ENCODE measurements around the gene RAI14. TPM values are rescaled to one million over a fixed set of nuclear protein-coding genes. Genes with fewer than 3 reads are reported as not detected.
"Not testable (repeated sequence)": the region's sequence is repeated elsewhere in the genome, so short reads cannot be mapped to it uniquely, and the experiment has no call there.

The RAI14 gene
- polyA plus RNA-seq, 4 donors: 81.2 to 145 (median 102) TPM

DNA sequence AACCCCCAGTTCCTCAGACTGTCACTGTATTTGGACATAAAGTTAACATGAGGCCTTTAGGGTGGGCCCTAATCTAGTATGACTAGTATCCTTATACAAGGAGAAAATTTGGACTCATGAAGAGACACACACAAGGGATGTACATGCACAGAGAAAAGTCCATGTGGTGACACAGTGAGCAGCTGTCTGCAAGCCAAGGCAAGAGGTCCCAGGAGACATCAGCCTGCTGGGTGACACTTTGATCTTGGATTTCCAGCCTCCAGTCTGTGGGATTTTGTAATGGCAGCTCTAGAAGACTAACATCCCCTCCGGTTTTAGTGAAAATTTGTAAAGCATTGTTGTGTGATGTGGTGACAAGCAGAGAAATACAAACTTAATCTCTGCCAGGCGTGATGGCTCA lies 66.1 kb downstream of the RAI14 start:
- DNase-seq (ENCODE audit: low read depth in 4 of 4, low spot score in 3 of 4): no peak

DNA sequence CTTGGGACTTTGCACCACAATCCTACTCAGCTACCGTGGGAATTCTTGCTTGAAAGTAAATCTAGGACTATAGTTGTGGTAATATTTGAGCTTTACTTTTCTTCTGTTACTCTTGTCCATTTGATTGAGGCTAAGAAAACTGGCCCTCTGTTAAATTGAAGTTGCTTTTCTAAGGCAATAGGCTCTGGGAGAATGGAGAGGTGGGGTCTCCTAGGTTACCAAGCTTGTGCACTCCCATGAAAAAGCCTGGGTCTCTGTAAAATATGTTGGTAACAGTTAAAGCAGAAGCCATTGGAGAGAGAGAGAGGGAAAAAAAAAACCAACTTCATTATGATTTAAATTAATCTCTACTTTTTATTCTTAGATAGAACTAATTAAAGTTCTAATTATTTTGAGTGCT lies 68.6 kb downstream of the RAI14 start:
- no peak for DNase-seq (ENCODE audit: low read depth in 4 of 4, low spot score in 3 of 4)

DNA sequence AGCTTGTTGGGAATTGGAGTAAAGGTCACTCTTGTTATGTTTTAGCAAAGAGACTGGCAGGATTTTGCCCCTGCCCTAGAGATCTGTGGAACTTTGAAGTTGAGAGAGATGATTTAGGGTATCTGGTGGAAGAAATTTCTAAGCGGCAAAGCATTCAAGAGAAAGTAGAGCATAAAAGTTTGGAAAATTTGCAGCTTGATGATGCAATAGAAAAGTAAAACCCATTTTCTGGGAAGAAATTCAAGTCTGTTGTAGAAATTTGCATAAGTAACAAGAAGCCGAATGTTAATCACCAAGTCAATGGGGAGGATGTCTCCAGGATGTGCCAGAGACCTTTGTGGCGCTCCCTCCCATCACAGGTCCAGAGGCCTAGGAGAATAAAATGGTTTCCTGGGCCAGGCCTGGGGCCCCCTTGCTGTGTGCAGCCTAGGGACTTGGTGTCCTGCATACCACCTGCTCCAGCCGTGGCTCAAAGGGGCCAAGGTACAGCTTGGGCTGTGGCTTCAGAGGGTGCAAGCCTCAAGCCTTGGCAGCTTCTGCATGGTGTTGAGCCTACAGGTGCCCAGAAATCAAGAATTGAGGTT lies 71.1 kb downstream of the RAI14 start:
- DNase-seq (ENCODE audit: low read depth in 4 of 4, low spot score in 3 of 4): not testable (repeated sequence)

DNA sequence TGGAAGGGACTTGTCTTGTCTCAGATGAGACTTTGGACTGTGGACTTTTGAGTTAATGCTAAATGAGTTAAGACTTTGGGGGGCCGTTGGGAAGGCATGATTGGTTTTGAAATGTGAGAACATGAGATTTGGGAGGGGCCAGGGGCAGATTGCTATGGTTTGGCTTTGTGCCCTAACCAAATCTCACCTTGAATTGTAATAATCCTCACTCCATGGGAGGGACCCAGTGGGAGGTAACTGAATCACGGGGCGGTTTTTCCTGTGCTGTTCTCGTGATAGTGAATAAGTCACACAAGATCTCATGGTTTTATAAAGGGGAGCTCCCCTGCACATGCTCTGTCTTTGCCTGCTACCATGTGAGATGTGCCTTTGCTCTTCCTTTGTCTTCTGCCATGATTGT lies 72.1 kb downstream of the RAI14 start:
- no peak for DNase-seq (ENCODE audit: low read depth in 4 of 4, low spot score in 3 of 4)

DNA sequence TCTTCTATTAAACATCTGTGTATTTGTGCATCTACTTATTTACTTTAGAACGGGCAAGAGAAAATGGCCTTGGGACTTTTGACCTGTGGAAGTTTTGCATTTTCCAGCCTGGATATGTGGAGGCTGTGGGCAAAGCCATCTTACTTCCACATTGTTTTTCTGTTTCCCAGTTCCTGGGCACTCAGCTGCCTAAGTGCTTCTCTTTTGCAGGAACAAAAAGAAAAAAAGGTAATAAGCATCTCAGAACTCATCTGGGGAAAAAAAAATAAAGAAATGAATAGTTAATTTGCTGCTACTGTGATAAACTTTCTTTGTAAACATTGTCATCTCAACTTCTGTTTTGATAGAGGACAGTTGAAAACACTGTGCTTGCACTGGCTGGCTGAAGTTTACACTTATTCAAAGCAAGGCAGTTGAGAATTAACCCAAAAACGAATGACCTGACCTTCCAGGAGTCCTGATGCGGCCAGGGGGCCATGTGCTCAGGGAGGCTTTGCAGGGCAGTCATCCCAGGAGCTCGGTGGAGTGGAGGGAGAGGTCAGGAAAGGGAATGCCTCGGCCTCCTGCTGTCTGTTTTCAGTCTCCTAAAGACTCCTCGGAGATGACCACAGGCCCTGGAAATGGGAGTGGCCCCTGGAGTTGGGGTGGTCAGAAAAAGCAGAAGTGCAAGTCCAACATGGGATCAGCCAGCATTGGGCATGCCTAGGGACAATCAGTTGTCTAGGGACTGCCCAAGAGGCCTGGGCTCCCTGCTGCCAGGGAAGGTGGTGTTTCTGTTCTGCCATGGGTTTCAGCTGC lies 75.5 kb downstream of the RAI14 start:
- DNase-seq (ENCODE audit: low read depth in 4 of 4, low spot score in 3 of 4): no peak

DNA sequence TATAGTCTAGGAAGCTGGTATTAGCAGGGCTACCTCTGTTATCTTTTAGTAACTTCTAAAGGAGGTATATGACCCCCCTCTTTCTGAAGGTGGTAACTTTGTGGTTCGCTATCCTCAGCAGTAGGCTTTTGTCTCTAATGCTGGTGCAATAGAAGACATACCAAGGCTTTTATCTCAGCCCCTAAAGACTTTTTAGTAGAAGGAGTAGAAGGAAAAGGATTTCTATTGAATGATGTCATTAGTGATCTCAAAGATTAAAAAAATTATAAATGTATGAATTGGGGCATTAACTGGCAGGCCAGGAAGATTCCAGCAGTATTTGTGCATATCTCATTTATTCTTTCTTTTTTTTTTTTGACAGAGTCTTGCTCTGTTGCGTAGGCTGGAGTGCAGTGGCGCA lies 78.2 kb downstream of the RAI14 start:
- no peak for DNase-seq (ENCODE audit: low read depth in 4 of 4, low spot score in 3 of 4)

DNA sequence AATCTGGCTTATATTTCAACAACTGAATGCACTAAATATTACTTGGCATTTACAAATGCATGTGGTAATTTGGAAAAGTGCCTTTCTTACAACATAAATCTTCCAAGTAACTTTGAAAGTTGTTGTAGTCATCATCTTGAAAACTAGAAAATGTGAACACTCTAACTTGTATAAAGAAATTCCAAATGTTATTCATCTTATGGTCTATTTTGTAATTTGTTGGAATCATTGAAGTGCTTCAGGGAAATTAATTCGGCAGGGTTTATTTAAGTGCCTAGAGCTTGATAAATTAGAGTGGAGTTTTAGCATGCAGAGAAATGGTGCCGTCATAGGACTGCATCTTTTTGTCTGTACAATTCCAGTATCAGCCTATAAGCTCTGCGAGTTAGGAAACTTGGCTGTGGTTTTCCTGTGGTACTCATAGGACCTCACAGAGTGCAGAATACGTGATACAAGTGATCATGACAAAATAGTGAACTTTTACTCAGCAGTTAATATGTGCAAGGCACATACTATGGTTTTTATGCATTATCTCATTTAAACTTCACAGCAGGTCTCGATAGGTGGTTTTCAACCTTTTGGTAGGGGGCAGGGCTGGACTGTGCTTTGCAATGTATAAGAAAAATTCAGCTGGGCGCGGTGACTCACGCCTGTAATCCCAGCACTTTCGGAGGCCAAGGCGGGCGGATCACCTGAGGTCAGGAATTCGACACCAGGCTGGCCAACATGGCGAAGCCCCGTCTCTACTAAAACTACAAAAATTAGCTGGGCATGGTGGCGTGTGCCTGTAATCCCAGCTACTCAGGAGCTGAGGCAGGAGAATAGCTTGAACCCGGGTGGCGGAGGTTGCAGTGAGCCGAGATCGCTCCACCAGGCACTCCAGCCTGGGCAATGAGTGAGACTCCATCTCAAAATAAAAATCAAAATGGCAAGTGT lies 79.6 kb downstream of the RAI14 start:
- DNase-seq (ENCODE audit: low read depth in 4 of 4, low spot score in 3 of 4): no peak

DNA sequence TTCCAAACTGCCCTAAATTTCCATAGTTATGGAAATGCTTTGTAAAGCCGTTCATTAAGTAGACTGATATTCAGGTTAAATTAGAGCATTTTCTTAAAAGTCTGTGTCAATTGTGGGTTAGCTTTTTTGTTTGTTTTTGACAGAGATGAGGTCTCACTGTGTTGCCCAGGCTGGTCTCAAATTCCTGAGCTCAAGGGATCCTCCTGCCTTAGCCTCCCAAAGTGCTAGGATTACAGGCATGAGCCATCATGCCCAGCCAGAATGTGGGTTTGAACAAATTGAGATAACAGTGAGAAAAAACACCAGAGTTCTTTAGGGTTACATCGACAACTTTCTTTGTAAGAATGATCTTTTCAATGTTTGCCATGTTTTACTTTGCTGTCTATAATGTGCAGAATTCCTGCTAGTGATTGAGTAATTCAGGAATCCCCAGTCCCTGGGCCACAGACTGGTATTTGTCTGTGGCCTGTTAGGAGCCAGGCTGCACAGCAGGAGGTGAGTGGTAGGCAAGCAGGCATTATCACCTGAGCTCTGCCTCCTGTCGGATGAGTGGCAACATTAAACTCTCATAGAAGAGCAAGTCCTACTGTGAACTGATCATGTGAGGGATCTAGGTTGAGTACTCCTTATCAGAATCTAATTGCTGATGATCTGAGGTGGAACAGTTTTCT lies 80.5 kb downstream of the RAI14 start:
- no peak for DNase-seq (ENCODE audit: low read depth in 4 of 4, low spot score in 3 of 4)

DNA sequence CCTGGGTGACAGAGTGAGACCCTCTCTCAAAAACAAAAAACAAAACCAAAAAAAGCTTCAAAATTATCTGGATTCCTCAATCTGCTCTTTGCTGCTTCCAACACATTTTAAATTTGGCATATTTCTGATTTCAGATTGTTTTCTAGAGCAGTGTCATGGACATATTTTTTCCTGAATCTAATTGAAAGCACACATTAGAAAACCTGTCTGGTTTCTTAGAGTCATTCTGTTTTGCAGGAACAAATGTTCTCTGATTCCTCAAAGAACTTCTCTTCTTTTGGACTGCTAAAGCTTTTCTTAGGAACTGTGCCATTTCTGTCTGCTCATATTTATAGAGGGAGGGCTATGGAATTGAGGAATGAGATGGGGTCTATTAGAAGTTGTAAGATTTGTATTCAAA lies 81.6 kb downstream of the RAI14 start:
- DNase-seq (ENCODE audit: low read depth in 4 of 4, low spot score in 3 of 4): no peak

DNA sequence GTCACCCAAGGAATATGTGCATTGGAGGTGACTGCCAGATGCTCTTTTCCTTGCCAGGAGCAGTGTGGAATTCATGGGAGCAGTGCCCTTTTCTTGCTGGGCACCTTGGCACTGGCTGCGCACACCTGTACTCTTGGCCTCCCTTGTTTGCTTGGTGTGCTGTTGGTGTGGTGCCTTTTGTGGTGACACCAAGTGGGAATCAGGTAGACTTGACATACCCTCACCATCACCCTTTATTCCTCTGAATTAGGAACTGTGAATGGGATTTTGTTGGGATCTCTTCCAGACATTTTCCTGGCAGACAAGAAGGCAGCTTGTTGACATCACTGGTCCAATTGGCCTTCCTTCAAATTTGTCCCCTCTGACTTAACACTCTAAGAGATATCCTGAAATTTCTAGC lies 82.3 kb downstream of the RAI14 start:
- DNase-seq (ENCODE audit: low read depth in 4 of 4, low spot score in 3 of 4): no peak

DNA sequence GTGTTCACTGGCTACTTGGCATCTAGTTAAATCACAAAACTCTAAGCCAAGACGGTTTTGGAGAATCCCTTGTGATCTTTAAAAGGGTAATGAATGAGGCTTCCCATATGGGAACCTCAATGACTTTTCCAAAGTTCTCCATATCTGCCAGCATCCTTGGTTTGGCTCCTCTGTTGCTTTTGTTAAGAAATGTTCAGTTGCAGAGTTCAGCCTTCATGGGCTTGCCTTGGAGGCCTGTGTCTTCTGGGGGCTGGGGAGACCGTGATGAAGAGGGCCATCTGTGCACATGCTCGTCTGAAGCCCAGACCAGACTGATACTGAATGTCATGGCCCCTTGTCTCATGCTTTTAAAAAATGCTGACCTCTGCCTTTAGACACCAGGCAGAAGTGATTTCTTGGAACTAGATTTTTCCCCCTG lies 84.3 kb downstream of the RAI14 start:
- peak in 3 of 4 donors; percentile 46 to 55 (median 52) for DNase-seq (ENCODE audit: low read depth in 4 of 4, low spot score in 3 of 4)

DNA sequence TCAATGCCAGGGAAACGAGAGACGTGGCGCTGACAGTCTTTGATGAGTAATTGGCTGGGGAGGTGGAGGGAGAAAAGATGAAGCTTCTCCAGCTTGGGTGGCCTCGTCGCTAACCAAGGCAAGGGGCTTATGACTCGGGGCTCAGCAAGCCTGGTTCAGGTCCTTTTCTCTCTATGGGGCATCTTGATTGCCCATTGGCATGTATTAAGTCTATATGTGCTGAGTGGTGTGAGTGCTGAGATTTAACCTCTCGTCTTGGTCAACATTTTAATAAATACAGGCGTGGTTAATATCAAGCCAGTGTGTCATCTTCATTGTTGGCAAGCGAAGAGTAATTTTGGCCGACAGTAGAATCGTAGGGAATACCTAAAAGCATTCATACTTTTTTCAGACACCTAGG lies 85.9 kb downstream of the RAI14 start:
- no peak for DNase-seq (ENCODE audit: low read depth in 4 of 4, low spot score in 3 of 4)

DNA sequence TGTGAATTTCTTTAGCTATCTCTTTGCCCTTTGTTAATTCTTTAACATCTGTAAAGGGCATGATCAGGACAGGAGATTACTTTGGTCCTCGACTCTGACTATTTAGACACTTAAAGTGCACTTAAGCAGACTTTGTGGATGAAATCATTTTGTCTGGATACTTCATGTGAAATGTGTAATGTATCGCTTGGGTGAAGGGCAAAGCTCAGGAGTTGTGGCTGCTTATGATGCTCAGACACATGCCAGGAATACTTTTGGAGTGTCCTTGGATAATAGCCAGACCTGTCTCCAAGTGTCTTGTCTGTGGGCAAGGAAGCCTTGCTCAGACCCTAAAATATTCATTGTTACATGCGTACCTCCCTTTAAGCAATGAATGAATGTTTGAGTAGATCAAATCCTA lies 87.8 kb downstream of the RAI14 start:
- no peak for DNase-seq (ENCODE audit: low read depth in 4 of 4, low spot score in 3 of 4)

DNA sequence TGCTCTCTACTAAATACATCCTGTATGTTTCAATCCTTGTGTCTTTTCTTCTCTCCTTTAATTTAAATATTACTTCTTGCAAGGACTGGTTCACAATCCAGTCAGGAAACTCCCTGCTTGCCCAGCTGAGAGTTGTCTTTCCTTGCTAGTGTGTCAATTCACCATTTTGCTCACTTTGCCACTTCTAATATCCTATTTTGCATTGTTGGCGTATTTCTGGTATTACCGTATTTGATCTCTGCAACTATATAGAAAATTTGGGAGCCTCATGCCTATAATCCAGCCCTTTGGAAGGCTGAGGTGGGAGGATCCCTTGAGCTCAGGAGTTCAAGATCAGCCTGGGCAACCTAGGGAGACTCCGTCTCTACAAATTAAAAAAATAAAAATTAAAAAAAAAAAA lies 92.3 kb downstream of the RAI14 start:
- no peak for DNase-seq (ENCODE audit: low read depth in 4 of 4, low spot score in 3 of 4)

DNA sequence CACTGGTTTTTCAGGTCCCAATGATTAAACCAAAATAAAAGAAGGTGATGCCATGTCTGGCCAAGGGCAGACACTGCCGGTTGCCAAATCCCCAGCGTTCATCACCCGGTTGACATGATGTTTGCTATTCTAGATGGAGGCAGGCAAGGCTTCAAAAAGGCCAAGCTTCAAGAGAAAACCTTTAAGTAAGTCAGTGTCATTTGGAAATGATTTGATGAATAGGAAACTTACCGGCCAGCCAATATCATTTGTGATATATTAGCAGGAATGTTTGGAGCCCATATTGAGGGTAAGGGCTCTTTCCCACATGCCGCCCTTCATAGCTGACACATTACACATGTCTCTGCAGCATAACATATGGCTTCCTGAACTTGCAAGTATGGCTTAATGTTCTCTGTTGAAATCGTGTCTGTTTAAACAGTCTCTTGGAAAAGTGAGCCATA lies 93.3 kb downstream of the RAI14 start:
- no peak for DNase-seq (ENCODE audit: low read depth in 4 of 4, low spot score in 3 of 4)

DNA sequence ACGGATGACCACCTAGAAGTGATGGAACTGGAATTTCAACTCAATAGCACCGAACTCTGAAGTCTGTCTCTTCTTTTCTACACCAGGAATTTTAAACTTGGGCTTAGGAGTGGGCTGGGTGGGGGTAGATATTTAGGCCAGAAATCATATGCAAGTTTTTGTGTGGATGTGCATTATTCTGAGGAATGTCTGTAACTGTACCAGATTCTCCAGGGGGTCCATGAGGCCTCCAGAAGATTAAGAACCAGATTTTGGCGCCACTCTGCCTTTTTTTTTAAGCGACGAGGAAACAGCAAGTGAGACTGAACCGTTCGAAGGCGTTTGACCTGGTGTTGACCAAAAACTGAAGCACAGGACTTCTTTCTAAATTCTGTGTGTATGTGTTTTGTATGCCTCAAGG lies 94.1 kb downstream of the RAI14 start:
- no peak for DNase-seq (ENCODE audit: low read depth in 4 of 4, low spot score in 3 of 4)

DNA sequence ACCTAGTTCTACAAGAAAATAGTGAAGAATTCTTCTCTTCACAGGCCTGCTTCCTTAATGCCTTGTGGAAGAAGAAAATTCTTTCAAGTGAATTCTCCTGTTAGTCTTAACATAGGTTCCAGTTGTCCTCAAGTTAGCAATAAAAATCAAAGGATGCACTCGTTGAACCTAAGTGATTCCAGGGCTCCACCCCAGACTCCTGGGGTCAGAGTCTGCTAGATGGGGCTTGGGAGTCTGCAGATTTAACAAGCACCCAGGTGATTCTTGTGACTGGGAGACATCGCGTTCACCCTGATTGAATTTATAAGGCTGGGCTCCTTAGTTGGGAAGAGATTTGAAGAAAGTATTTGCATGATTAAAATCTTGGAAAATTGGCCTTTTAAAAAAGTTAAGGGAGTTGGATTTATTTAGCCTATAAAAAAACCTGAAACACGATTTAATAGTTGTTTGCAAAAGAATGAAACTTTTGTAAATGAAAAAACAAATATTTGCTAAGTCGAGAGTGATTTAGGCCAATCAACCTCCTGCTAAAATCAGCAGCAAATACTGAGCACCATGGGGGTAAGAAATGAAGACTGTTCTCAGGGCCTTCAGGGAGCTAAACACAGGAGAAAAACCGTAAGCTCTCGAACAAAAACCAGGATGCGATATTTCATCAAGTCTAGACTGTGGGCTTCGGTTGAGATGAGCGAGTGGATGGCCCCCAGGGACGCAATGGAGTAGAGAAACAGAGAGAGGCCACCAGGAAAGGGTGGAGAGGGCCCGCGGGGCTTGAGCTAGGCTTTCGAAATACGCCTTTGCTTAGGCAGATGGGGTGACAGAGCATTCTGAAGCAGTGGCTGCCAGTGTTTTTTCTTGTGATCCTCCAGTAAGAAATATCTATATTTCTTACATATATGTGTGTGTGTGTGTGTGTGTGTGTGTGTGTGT lies 95.9 kb downstream of the RAI14 start:
- no peak for DNase-seq (ENCODE audit: low read depth in 4 of 4, low spot score in 3 of 4)

DNA sequence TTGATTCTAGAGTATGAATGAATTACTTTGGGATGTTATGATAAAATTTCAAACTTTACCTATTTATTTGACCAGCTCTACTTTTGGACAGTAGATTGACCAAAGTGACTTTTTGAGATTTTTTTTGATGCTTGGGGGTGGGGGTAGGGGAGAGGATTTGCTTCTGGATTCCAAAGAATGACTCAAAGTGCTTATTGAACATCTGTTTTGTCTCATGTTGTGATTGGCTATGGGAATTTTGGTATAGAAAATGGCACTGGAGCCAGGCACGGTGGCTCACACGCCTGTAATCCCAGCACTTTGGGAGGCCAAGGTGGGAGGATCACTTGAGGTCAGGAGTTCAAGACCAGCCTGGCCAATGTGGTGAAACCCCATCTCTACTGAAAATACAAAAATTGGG lies 97.1 kb downstream of the RAI14 start:
- DNase-seq (ENCODE audit: low read depth in 4 of 4, low spot score in 3 of 4): not testable (repeated sequence)

DNA sequence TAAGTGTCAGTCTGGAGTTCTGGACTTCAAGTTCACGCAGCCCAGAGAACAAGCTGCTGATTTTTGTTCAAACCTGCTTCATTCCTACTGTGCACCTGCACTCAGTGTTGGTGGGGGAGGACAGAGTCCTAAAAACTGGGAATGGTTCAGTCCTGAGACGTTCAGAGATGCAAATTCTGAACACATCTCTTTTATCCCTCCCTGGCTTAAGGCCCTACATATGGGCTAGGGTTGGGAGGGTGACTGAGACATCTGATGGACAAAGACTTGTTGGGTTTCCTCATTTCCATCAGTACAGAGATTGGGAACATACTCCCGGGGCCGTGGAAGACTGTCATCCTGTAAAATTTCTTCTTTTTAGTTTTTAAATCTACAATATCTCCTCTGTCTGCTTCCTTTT lies 99.8 kb downstream of the RAI14 start:
- DNase-seq (ENCODE audit: low read depth in 4 of 4, low spot score in 3 of 4): no peak
